ENCODE data around the gene SPIN4. TPM values are rescaled to one million over a fixed set of nuclear protein-coding genes. Genes with fewer than 3 reads are reported as not detected.

Gene SPIN4
- total and polyA plus RNA-seq, 2 donors (not counting 1 experiment from before 2014, with no cell fraction given), result 1.6 to 5.8 TPM

DNA sequence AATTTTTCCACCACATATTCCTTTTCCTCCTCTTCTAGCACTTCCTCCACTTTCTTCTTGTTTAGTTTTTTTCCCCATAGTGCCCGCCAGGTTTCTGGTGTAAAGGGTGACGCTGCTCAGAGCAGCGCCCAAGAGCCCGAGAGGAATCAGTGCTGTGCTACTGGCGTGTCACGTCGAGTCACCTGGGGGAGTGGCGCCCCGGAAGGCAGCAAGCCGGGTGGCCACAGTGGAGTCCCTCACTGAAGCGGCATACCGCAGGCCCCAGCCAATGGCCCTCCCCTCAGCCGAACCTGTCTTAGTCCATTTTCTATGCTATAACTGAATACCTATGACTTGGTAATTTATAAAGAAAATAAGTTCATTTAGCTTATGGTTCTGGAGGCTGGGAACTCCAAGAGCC is 51.5 kb downstream of the SPIN4 start:
- H3K9ac ChIP-seq (ENCODE audit: low read length), result no peak overlapping the region
- H3K36me3 ChIP-seq (replicated peaks in 1 of 2; ENCODE audit: control extremely low read depth in 1 of 2, control insufficient read depth in 1 of 2, extremely low read depth in 1 of 2, insufficient read depth in 2 of 2, low read length in 1 of 2), result no peaks in the 10 kb centered on the region
- no peaks in the 10 kb centered on the region for H4K20me1 ChIP-seq (ENCODE audit: control insufficient read depth, insufficient read depth, low read length, poor library complexity, severe bottlenecking)
- WGBS (ENCODE audit: insufficient coverage), result 100% methylated on average over 6 of the region's 13 CpGs
- no peak overlapping the region for H3K27ac ChIP-seq (ENCODE audit: low read length in 2 of 2)
- H3K79me2 ChIP-seq (ENCODE audit: control insufficient read depth, insufficient read depth, low read length), result no peaks in the 10 kb centered on the region
- Mint-ChIP-seq H3K4me3 (no peak overlapping the region), H3K27me3 (no peaks in the 10 kb centered on the region), H3K9me3 (ENCODE audit: insufficient read depth) (peaks cover 4% of the 10 kb centered on the region), H3K4me1 (no peaks in the 10 kb centered on the region), H3K27ac (no peak overlapping the region)
- intact Hi-C loops (cut with micrococcal nuclease), result no loop called here
- POLR2A ChIA-PET, result no interaction called here
- H2AFZ ChIP-seq (ENCODE audit: insufficient read depth, low read depth, low read length, poor library complexity, severe bottlenecking), result no peak overlapping the region
- H3K4me2 ChIP-seq (replicated peaks; ENCODE audit: low read depth, low read length, poor library complexity, severe bottlenecking), result no peak overlapping the region
- no peaks in the 10 kb centered on the region for H3K27me3 ChIP-seq (replicated peaks in 1 of 4; ENCODE audit: control extremely low read depth in 1 of 4, control insufficient read depth in 3 of 4, insufficient read depth in 4 of 4, low read length in 3 of 4)
- DNase-seq, result no peak
- no peak for ATAC-seq (ENCODE audit: low read depth)
- CTCF ChIA-PET, result no interaction called here
- no peak overlapping the region for H3K4me3 ChIP-seq (ENCODE audit: control extremely low read depth in 1 of 5, extremely low read depth in 1 of 5, insufficient read depth in 1 of 5, low read depth in 2 of 5, low read length in 4 of 5)
- no peaks in the 10 kb centered on the region for H3K4me1 ChIP-seq (ENCODE audit: control insufficient read depth in 2 of 2, insufficient read depth in 2 of 2, low read length in 2 of 2)
- TF ChIP-seq EZH2 (IDR thresholded peaks at IDR 0.05; ENCODE audit: borderline replicate concordance, insufficient read depth, low read depth, low read length, poor library complexity, severe bottlenecking), result no peak
- no peak for TF ChIP-seq CTCF (IDR thresholded peaks at IDR 0.05)
- H3K9me3 ChIP-seq (ENCODE audit: control extremely low read depth in 1 of 3, control insufficient read depth in 2 of 3, insufficient read depth in 1 of 3, low read length in 2 of 3), result peaks cover 0 to 2% (median 0%) of the 10 kb centered on the region in 3 donors

Data from B cell (primary cell).